PC-3 (cell line): ENCODE results near the gene NR2C1.

ENCODE experiments used
- EZH2 ChIP-seq: fragments of 300-600 bp; sonication (generic); IDR thresholded peaks from one replicate; pipeline ENCODE4 v1.6.1; 2017; ENCODE audit warnings: antibody characterized with exemption, mild to moderate bottlenecking, low read length; ENCODE audit not compliant: unreplicated experiment
- TF ChIP-seq, protein P1 (sequence below): fragments of 300-600 bp; sonication (generic); conservative IDR thresholded peaks from 2 replicates; pipeline ENCODE4 v1.5.1; 2017; ENCODE audit warnings: antibody characterized with exemption, low read depth, mild to moderate bottlenecking, low read length

DNA sequence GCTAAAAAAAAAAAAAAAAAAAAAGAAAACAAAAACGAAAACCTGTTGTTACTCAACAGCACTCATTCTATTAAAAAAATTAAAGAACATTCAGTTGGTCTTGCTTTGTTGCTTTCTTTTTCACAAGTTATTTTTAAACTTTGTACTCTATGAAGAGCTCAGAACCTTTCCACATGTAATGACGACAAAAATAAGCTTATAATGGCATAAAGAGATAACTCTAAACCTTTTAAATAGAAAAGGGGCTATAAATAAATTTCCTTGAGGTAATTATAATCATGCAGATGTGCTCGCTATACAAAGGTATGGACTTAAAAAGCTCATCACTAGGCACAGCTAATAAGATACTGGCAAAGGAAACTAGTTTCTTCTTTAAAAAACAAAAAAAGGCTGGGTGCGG, 13.4 kb downstream of the NR2C1 start:
- TF ChIP-seq, protein P1, sequence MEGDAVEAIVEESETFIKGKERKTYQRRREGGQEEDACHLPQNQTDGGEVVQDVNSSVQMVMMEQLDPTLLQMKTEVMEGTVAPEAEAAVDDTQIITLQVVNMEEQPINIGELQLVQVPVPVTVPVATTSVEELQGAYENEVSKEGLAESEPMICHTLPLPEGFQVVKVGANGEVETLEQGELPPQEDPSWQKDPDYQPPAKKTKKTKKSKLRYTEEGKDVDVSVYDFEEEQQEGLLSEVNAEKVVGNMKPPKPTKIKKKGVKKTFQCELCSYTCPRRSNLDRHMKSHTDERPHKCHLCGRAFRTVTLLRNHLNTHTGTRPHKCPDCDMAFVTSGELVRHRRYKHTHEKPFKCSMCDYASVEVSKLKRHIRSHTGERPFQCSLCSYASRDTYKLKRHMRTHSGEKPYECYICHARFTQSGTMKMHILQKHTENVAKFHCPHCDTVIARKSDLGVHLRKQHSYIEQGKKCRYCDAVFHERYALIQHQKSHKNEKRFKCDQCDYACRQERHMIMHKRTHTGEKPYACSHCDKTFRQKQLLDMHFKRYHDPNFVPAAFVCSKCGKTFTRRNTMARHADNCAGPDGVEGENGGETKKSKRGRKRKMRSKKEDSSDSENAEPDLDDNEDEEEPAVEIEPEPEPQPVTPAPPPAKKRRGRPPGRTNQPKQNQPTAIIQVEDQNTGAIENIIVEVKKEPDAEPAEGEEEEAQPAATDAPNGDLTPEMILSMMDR: no peak
- TF ChIP-seq EZH2: no peak
